Lower lobe of right lung (tissue), 2 donors: ENCODE data around the gene WFS1. TPM values are rescaled to one million over a fixed set of nuclear protein-coding genes. Genes with fewer than 3 reads are reported as not detected.

Source experiments
- ATAC-seq, 2 donors: fragments of 200-7000 bp; cut with Tn5 transposase; one replicate each; pipeline ENCODE4 v1.9.1; 2020 to 2022; ENCODE audit warnings: mild to moderate bottlenecking in 2 of 2, moderate library complexity in 2 of 2
- DNase-seq: peaks from one replicate; pipeline ENCODE4 v3.0.0-alpha.2; 2020
- H3K27ac ChIP-seq: fragments of 200-600 bp; one replicate; pipeline ENCODE4 v1.8.0; 2022
- H3K27me3 ChIP-seq: fragments of 200-600 bp; one replicate; pipeline ENCODE4 v1.8.0; 2022; ENCODE audit warnings: low read depth
- H3K36me3 ChIP-seq: fragments of 200-600 bp; one replicate; pipeline ENCODE4 v1.8.0; 2022; ENCODE audit warnings: mild to moderate bottlenecking
- H3K4me1 ChIP-seq: fragments of 200-600 bp; one replicate; pipeline ENCODE4 v1.8.0; 2022
- H3K4me3 ChIP-seq: fragments of 200-600 bp; one replicate; pipeline ENCODE4 v1.8.0; 2022; ENCODE audit warnings: mild to moderate bottlenecking
- H3K9me3 ChIP-seq: fragments of 200-600 bp; one replicate; pipeline ENCODE4 v1.8.0; 2022
- intact Hi-C: fragments of 100-400 bp; cut with DNase I; formaldehyde crosslinking; loops from one replicate; pipeline ENCODE4 v1.11.0; 2022
- total RNA-seq: library from RNA; stranded (reverse); fragmentation: NEBNext Ultra II Directional; extraction: Animal tissue kit (Norgen Biotek cat#: 25700); gene quantifications from one replicate; pipeline ENCODE4 v1.2.1, GENCODE V29; 2021
- TF ChIP-seq, protein P1 (sequence below): fragments of 200-600 bp; IDR thresholded peaks from one replicate; pipeline ENCODE4 v1.8.0; 2022; ENCODE audit warnings: antibody characterized with exemption, mild to moderate bottlenecking
- donor health status: DM: no; HTN: yes; CAD: no; lungs with severe emphysema.

Gene WFS1
- total RNA-seq, 1 donor from 2014 or later, result 70.3 TPM

DNA sequence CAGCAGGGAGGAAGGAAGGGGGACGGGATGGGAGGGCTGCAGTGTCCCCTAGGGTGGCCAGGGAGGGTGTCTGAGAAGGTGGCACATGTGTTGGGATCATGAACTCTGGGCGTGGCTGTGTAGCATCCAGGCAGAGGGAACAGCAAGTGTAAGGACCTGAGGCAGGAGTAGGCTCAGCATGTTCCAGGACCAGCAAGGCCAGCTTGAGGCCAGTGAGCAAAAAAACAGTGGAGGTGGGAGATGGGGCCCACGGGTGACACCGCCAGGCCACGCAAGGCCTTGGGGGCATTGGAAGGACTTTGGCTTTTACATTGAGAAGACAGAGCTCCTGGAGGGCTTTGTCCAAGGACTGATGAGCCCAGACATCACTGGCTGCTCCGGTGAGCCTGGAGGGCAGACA, 16.5 kb upstream of the WFS1 start:
- Histone ChIP-seq H3K4me1 (no peaks in the 10 kb centered on the region), H3K4me3 (no peak overlapping the region), H3K36me3 (no peaks in the 10 kb centered on the region), H3K9me3 (no peaks in the 10 kb centered on the region), H3K27me3 (peaks cover 23% of the 10 kb centered on the region), H3K27ac (no peak overlapping the region)
- DNase-seq, result peak; percentile 11
- TF ChIP-seq, protein P1, sequence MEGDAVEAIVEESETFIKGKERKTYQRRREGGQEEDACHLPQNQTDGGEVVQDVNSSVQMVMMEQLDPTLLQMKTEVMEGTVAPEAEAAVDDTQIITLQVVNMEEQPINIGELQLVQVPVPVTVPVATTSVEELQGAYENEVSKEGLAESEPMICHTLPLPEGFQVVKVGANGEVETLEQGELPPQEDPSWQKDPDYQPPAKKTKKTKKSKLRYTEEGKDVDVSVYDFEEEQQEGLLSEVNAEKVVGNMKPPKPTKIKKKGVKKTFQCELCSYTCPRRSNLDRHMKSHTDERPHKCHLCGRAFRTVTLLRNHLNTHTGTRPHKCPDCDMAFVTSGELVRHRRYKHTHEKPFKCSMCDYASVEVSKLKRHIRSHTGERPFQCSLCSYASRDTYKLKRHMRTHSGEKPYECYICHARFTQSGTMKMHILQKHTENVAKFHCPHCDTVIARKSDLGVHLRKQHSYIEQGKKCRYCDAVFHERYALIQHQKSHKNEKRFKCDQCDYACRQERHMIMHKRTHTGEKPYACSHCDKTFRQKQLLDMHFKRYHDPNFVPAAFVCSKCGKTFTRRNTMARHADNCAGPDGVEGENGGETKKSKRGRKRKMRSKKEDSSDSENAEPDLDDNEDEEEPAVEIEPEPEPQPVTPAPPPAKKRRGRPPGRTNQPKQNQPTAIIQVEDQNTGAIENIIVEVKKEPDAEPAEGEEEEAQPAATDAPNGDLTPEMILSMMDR, result no peak
- no peak for ATAC-seq
- intact Hi-C loops, result no loop called here

DNA sequence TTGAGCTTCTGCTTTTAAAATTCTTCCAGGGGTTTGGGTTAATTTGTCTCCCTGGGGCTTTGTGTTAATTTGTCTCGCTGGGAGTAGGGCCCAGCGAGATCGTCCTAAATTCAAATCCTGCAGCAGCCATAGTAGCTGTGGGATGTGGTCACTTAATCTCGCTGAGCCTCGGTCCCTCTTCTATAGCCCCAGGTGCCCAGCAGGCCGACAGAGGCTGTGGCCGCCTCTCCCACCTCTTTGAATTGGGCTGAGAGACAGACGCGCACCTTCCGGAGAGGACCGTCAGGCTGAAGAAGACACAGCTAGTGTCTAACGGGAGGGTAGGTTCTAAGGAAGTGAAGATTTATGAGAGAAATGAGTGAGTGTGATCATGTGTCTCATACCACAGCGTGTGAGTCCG, 15.7 kb upstream of the WFS1 start:
- no peaks in the 10 kb centered on the region for H3K9me3 ChIP-seq
- H3K4me3 ChIP-seq, result no peak overlapping the region
- no peak overlapping the region for H3K27ac ChIP-seq
- no peak for ATAC-seq
- peaks cover 14% of the 10 kb centered on the region for H3K27me3 ChIP-seq
- no peaks in the 10 kb centered on the region for H3K36me3 ChIP-seq
- peak; percentile 5 for DNase-seq
- intact Hi-C loops, result no loop called here
- TF ChIP-seq, protein P1, result no peak
- no peaks in the 10 kb centered on the region for H3K4me1 ChIP-seq

DNA sequence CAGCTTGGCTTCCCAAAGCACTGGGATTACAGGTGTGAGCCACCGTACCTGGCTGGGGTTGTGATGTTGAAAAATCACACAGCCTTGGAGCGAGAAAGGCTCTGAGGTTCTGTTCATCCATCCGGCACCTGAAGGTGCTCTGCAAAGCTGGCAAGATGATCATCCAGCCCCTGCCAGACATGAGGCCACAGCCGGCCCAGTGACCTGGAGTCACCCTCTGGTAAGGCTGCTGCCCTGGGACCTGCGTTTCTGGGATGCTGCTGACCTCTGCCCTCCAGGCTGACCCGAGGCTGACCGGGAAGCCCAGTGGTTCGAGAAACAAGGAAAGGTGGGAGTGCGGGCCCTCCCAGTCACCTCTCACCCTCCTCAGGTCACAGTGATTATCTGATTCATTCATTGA, 13.5 kb upstream of the WFS1 start:
- H3K4me1 ChIP-seq, result no peaks in the 10 kb centered on the region
- H3K9me3 ChIP-seq, result no peaks in the 10 kb centered on the region
- peaks cover 4% of the 10 kb centered on the region for H3K27me3 ChIP-seq
- TF ChIP-seq, protein P1, result no peak
- DNase-seq, result peak; percentile 45
- no peaks in the 10 kb centered on the region for H3K36me3 ChIP-seq
- intact Hi-C loops, result no loop called here
- no peak overlapping the region for H3K27ac ChIP-seq
- H3K4me3 ChIP-seq, result no peak overlapping the region
- ATAC-seq, result no peak

DNA sequence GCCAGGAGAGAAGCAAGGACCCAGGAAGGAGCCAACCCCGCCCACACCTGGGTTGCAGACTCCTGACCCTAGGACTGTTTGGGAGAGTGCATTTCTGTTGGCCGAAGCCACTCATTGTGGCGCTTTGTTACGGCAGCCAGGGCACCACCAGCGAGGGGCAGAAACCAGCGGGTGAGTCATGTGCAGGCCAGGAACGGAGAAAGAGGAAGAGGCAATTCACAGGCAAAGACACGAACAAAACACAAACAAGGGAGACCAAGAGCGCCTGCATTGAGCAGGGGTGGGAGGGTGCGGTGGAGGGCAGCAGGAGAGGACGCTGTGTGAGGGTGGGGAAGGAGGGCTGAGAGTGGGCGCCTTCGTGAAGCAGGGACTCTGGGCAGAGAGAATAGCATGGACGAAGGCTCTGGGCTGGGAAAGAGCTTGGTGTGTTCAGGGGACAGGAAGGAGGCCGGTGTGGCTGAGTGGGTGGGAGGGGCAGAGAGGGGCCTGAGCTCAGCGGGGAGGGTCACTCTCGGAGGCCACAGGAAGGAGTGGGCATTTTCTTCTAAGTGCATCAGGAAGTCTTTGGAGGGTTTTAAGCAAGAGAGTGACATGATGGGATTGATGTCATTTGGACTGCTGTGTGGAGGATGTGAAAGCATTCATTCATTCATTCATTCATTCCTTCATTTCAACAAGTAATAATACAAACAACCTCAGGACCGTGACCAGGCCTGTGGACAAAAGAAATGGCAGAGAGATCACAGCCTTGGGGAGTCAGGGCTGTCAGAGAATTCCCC, 12.2 kb upstream of the WFS1 start:
- peaks cover 4% of the 10 kb centered on the region for H3K27me3 ChIP-seq
- DNase-seq, result peak; percentile 53
- intact Hi-C loops, result no loop called here
- H3K36me3 ChIP-seq, result no peaks in the 10 kb centered on the region
- H3K4me1 ChIP-seq, result no peaks in the 10 kb centered on the region
- peak overlapping the region; percentile 24 for H3K27ac ChIP-seq
- peak; percentile 64 for ATAC-seq
- TF ChIP-seq, protein P1, result no peak
- H3K9me3 ChIP-seq, result no peaks in the 10 kb centered on the region
- H3K4me3 ChIP-seq, result peak overlapping the region; percentile 6

DNA sequence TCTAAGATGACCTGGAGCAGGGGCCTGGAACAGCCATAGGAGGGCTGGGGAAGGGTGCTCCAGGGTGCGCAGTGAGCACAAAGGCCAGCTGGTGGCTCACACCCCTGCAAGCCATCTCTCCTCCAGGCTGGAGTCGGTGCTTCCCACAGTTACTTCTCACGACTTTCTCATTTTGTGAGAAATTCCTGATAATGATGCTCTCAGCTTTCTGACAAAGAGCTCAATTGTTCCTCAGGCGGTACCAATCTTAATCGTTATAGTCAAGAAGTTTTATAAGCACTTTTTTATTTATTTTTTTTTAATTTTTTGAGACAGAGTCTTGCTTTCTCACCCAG, 11.7 kb upstream of the WFS1 start:
- DNase-seq, result peak; percentile 24

More for the DNA sequence above, 11.7 kb upstream of the WFS1 start:
- intact Hi-C loops, result no loop called here
- no peaks in the 10 kb centered on the region for H3K36me3 ChIP-seq
- H3K27ac ChIP-seq, result no peak overlapping the region
- no peaks in the 10 kb centered on the region for H3K9me3 ChIP-seq
- no peak for ATAC-seq
- H3K27me3 ChIP-seq, result peaks cover 4% of the 10 kb centered on the region
- TF ChIP-seq, protein P1, result no peak
- no peak overlapping the region for H3K4me3 ChIP-seq
- no peaks in the 10 kb centered on the region for H3K4me1 ChIP-seq
